HG02642 (cell line): ENCODE data around the gene EPB41L5.
"Not testable (repeated sequence)": the region's sequence is repeated elsewhere in the genome, so short reads cannot be mapped to it uniquely, and the experiment has no call there.

Source experiments
- ATAC-seq: cut with Tn5 transposase; IDR thresholded peaks from one replicate; pipeline ENCODE4 v1.9.1; 2021; ENCODE audit warnings: mild to moderate bottlenecking; ENCODE audit not compliant: unreplicated experiment, poor library complexity

Gene EPB41L5

GRCh38 chr2:120135013-120135412 lies 122.1 kb downstream of the EPB41L5 start:
- ATAC-seq = not testable (repeated sequence)

GRCh38 chr2:120140866-120141265 lies 128.0 kb downstream of the EPB41L5 start:
- ATAC-seq = no peak

- no peak for ATAC-seq
These were observed 128.6 kb downstream of the EPB41L5 start for GRCh38 chr2:120141300-120142069.

GRCh38 chr2:120142528-120143219 lies 129.8 kb downstream of the EPB41L5 start:
- ATAC-seq = no peak

GRCh38 chr2:120148229-120148628 lies 135.4 kb downstream of the EPB41L5 start:
- no peak for ATAC-seq

GRCh38 chr2:120148669-120149068 lies 135.8 kb downstream of the EPB41L5 start:
- ATAC-seq = no peak

GRCh38 chr2:120149406-120149805 lies 136.5 kb downstream of the EPB41L5 start:
- no peak for ATAC-seq

GRCh38 chr2:120150040-120150482 lies 137.2 kb downstream of the EPB41L5 start:
- ATAC-seq = no peak

- ATAC-seq = no peak
These were observed 142.4 kb downstream of the EPB41L5 start for GRCh38 chr2:120155308-120155707.

GRCh38 chr2:120158658-120159057 lies 145.8 kb downstream of the EPB41L5 start:
- ATAC-seq = not testable (repeated sequence)

- no peak for ATAC-seq
These were observed 148.3 kb downstream of the EPB41L5 start for GRCh38 chr2:120161190-120161589.

- no peak for ATAC-seq
These were observed 149.8 kb downstream of the EPB41L5 start for GRCh38 chr2:120162716-120163115.

- no peak for ATAC-seq
These were observed 154.4 kb downstream of the EPB41L5 start for GRCh38 chr2:120167272-120167671.

- ATAC-seq = no peak
These were observed 156.1 kb downstream of the EPB41L5 start for GRCh38 chr2:120169020-120169419.

- ATAC-seq = no peak
These were observed 162.2 kb downstream of the EPB41L5 start for GRCh38 chr2:120174963-120175581.

- ATAC-seq = no peak
These were observed 163.6 kb downstream of the EPB41L5 start for GRCh38 chr2:120176526-120176925.

- ATAC-seq = peak; percentile 97
These were observed 164.2 kb downstream of the EPB41L5 start for GRCh38 chr2:120177001-120177621.

- ATAC-seq = no peak
These were observed 165.1 kb downstream of the EPB41L5 start for GRCh38 chr2:120177973-120178372.

GRCh38 chr2:120179396-120179795 lies 166.5 kb downstream of the EPB41L5 start:
- ATAC-seq = no peak

- ATAC-seq = no peak
These were observed 167.2 kb downstream of the EPB41L5 start for GRCh38 chr2:120180066-120180465.
